GM20000 (cell line): ENCODE results near the gene CPEB3.

Source experiments
- DNase-seq: peaks from one replicate; pipeline ENCODE4 v3.0.0; 2012; ENCODE audit warnings: low spot score
- TF ChIP-seq, protein P1 (sequence below): IDR thresholded peaks from 2 replicates; pipeline ENCODE4 v1.5.1; 2012; ENCODE audit warnings: mild to moderate bottlenecking, control low read depth; ENCODE audit errors: extremely low read depth, missing control alignments

Gene CPEB3

DNA sequence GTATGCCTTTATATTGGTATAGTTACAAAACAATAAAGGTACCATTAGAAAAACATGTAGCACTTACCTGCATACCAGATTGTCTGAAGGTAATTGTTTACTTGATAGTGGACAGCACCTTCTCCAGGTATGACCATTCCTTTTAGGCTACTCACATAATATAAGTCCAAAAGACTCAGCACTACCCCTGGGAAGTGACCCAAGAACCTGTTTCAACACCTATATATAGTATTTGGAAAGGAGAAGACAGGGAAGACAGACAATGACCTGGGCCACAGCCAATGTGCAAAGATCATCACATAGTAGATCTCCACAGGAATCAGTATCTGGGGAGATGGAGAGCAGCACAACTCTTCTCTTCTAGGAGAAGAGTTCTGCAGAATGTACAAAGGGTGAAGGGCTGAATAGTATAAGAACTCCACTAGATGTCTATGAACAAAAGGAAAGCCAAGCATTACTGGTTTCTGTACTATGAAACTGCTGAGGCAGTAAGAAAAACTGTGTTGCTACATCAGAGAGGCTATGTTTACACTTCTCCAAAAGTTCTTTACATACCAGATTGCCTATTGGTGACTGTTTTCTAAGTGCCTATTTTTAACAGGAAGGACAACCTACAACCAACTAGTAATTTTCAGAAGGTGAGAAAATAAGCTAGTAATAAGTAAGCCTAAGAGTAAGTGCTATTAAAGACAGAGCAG is 208.1 kb downstream of the CPEB3 start:
- DNase-seq = no peak
- TF ChIP-seq, protein P1, sequence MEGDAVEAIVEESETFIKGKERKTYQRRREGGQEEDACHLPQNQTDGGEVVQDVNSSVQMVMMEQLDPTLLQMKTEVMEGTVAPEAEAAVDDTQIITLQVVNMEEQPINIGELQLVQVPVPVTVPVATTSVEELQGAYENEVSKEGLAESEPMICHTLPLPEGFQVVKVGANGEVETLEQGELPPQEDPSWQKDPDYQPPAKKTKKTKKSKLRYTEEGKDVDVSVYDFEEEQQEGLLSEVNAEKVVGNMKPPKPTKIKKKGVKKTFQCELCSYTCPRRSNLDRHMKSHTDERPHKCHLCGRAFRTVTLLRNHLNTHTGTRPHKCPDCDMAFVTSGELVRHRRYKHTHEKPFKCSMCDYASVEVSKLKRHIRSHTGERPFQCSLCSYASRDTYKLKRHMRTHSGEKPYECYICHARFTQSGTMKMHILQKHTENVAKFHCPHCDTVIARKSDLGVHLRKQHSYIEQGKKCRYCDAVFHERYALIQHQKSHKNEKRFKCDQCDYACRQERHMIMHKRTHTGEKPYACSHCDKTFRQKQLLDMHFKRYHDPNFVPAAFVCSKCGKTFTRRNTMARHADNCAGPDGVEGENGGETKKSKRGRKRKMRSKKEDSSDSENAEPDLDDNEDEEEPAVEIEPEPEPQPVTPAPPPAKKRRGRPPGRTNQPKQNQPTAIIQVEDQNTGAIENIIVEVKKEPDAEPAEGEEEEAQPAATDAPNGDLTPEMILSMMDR = no peak

GRCh38 chr10:92081641-92082040 is 209.2 kb downstream of the CPEB3 start:
- no peak for DNase-seq
- TF ChIP-seq, protein P1 = no peak

GRCh38 chr10:92080244-92080643 is 210.6 kb downstream of the CPEB3 start:
- TF ChIP-seq, protein P1 = no peak
- no peak for DNase-seq

DNA sequence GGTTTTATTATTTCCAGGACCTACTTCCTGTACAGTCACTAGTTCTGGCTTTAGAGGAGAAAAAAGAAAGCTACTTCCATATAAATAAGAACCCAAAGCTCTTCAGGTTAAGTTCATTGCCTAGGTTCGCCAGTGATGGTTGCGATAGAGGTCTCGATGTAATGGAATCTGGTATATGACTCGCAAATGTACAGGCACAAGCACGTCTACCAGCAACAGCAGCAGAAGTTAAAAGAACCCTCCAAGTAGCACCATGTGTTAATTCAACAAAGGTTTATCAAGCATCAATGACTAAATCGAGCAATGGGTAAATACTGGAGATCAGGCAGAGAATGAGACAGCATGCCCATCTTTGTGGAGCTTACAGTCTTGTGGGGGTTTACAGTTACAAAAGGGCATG is 211.9 kb downstream of the CPEB3 start:
- no peak for DNase-seq
- TF ChIP-seq, protein P1 = no peak

GRCh38 chr10:92076722-92077121 is 214.2 kb downstream of the CPEB3 start:
- TF ChIP-seq, protein P1 = no peak
- no peak for DNase-seq

GRCh38 chr10:92075829-92076228 is 215.0 kb downstream of the CPEB3 start:
- TF ChIP-seq, protein P1 = no peak
- no peak for DNase-seq

DNA sequence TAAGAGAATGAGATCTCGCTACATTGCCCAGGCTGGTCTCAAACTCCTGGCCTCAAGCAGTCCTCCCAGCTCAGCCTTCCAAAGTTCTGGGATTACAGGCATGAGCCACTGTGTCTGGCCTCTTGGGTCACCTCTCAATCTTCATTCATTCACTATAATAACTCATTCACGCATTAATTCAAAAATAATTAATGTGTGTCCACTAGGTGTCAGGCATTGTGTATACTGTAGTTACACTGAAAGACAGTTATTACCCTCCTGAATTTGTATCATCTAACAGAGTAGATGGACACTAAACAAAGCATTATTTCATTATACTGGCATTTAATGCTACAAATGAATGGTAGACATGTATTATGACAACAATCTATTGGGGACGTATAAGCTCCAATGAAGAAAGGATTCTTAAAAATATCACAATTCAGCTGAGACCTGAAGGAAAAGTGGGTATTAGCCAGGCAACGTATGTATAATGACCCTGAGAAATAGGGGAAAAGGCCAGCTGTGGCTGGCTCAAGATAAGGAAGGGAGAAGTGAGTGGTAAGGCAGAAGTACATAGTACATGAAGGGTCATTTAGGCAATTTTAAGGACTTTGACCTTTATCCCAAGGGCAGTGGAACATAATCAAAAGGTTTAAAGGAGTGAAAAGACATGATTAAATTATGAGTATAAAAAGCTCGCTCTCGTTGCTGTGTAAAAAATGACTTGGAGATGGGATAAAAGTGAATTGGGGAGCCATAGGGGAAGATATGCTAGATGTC is 216.6 kb downstream of the CPEB3 start:
- no peak for DNase-seq
- TF ChIP-seq, protein P1 = no peak
